ENCODE results near the gene TMEM117.
A peak's percentile ranks its signal among the peaks of the same experiment; 100 is the strongest.

TMEM117 gene

GRCh38 chr12:43912859-43913258 lies 77.0 kb downstream of the TMEM117 start:
- H3K4me3 ChIP-seq (ENCODE audit: low read depth, low read length), result no peak overlapping the region
- no peak for TF ChIP-seq CTCF (IDR thresholded peaks at IDR 0.05; ENCODE audit: low read depth, low read length)

GRCh38 chr12:43914391-43914790 lies 78.5 kb downstream of the TMEM117 start:
- TF ChIP-seq CTCF (IDR thresholded peaks at IDR 0.05; ENCODE audit: low read depth, low read length), result no peak
- H3K4me3 ChIP-seq (ENCODE audit: low read depth, low read length), result no peak overlapping the region

GRCh38 chr12:43914923-43915468 lies 79.1 kb downstream of the TMEM117 start:
- no peak overlapping the region for H3K4me3 ChIP-seq (ENCODE audit: low read depth, low read length)
- 0 out of 2 replicates have a peak, but pooled peaks have one; percentile 9 for TF ChIP-seq CTCF (IDR thresholded peaks at IDR 0.05; ENCODE audit: low read depth, low read length)

- H3K4me3 ChIP-seq (ENCODE audit: low read depth, low read length), result no peak overlapping the region
- TF ChIP-seq CTCF (IDR thresholded peaks at IDR 0.05; ENCODE audit: low read depth, low read length), result no peak
Observed at GRCh38 chr12:43917896-43918295, 82.0 kb downstream of the TMEM117 start.

DNA sequence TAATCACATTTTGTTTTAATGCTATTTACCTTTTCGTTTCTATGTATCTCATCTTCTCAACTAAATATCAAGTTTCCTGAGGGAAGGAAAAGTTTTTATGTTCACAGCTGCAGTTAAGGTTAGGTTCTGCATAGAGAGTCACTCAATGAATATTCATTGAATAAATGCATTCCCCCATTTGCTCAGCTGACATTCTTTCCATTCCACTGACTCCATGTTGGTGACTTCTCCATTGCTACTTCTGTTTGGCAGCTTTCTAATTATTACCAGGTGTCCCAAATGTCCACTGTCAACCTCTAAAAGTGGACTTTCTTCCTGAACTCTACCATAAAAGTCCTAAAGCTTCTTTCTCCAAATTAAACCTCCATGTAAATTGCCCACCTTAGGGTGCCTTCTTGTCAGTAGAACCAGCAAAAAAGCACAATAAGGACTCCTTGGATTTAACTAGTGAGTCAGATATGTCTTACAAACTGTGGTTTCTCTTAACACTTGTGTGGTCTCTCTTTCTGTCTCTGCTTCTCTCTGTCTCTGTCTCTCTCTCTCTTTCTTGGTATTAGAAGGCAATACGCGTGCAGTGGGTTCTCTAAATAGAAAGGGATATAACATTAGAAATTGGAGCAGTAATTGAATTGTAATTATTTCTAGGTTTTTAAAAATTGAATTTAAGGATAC lies 85.9 kb downstream of the TMEM117 start:
- TF ChIP-seq CTCF (IDR thresholded peaks at IDR 0.05; ENCODE audit: low read depth, low read length), result no peak
- H3K4me3 ChIP-seq (ENCODE audit: low read depth, low read length), result no peak overlapping the region

GRCh38 chr12:43930032-43930431 lies 94.2 kb downstream of the TMEM117 start:
- TF ChIP-seq CTCF (IDR thresholded peaks at IDR 0.05; ENCODE audit: low read depth, low read length), result no peak
- H3K4me3 ChIP-seq (ENCODE audit: low read depth, low read length), result no peak overlapping the region

DNA sequence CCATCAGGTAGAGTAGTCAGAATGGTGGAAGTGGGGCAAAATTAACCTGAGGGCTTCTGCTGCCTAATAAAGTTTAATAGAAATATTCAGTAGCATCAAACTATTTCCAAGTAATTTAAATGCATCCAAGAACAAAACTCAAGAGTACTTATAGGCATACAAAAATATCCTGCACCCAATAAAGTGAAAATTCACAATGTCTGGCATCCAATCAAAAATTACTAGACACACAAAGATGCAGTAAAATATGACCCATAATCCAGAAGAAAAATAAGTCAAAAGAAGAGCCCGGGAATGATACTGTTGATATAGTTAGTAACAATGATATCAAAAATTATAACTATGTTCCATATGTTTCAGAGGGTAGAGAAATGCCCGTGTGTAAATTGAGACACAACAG lies 95.3 kb downstream of the TMEM117 start:
- no peak for TF ChIP-seq CTCF (IDR thresholded peaks at IDR 0.05; ENCODE audit: low read depth, low read length)
- no peak overlapping the region for H3K4me3 ChIP-seq (ENCODE audit: low read depth, low read length)

Measured in WI38 (cell line).